Stimulated activated CD4-positive, alpha-beta T cell treated with anti-CD3 and anti-CD28 coated beads, TNF-alpha, amount 100 ng/mL, for 24 hours (primary cell): Measurements from ENCODE around the gene CDK16.

Experiments used
- DNase-seq, 3 experiments: peaks; one replicate each; pipeline ENCODE4 v3.0.0-alpha.2; 2020; ENCODE audit warnings: low read depth in 3 of 3

The CDK16 gene

GRCh38 chrX:47209508-47210238 lies 8.8 kb upstream of the CDK16 start:
- no peak for DNase-seq

- no peak for DNase-seq
Observed at GRCh38 chrX:47210661-47211425, 7.6 kb upstream of the CDK16 start.

GRCh38 chrX:47212381-47213293 lies 5.8 kb upstream of the CDK16 start:
- no peak for DNase-seq

- DNase-seq = no peak
Observed at GRCh38 chrX:47214435-47215077, 3.9 kb upstream of the CDK16 start.

GRCh38 chrX:47215291-47215900 lies 3.1 kb upstream of the CDK16 start:
- no peak for DNase-seq

- DNase-seq = no peak
Observed at GRCh38 chrX:47216393-47216925, 2.0 kb upstream of the CDK16 start.

GRCh38 chrX:47217121-47217851 lies 1.2 kb upstream of the CDK16 start:
- DNase-seq = no peak

- peak; percentile 82 to 92 (median 90) for DNase-seq
Observed at GRCh38 chrX:47217852-47218279, 615 bp upstream of the CDK16 start.

GRCh38 chrX:47218920-47219815 lies 687 bp downstream of the CDK16 start:
- DNase-seq = peak; percentile 26 to 31 (median 28)

GRCh38 chrX:47221756-47222155 lies 3.3 kb downstream of the CDK16 start:
- DNase-seq = no peak

GRCh38 chrX:47222751-47223350 lies 4.4 kb downstream of the CDK16 start:
- DNase-seq = no peak

- DNase-seq = no peak
Observed at GRCh38 chrX:47223476-47224250, 5.2 kb downstream of the CDK16 start.

- no peak for DNase-seq
Observed at GRCh38 chrX:47224266-47224895, 5.9 kb downstream of the CDK16 start.

GRCh38 chrX:47224896-47225290 lies 6.4 kb downstream of the CDK16 start:
- no peak for DNase-seq

- DNase-seq = no peak
Observed at GRCh38 chrX:47226071-47226470, 7.6 kb downstream of the CDK16 start.

GRCh38 chrX:47226531-47227333 lies 8.3 kb downstream of the CDK16 start:
- DNase-seq = no peak

GRCh38 chrX:47227334-47227583 lies 8.8 kb downstream of the CDK16 start:
- no peak for DNase-seq
